H1 (cell line): ENCODE data around the gene RMC1. TPM values are rescaled to one million over a fixed set of nuclear protein-coding genes. Genes with fewer than 3 reads are reported as not detected.

Experiments
- GTF2F1 ChIP-seq: IDR thresholded peaks from 2 replicates; pipeline ENCODE4 v1.6.1; 2012; ENCODE audit warnings: low read depth, low read length, improper control_type of control experiment, borderline replicate concordance
- SP2 ChIP-seq: IDR thresholded peaks from 2 replicates; pipeline ENCODE4 v1.6.1; 2012; ENCODE audit warnings: mild to moderate bottlenecking, low read length, inconsistent platforms
- polyA plus RNA-seq, 7 experiments: library from polyadenylated mRNA; depleted of rRNA in 3 of 7; stranded (reverse) in 5 of 7; unstranded in 2 of 7; fragments of >200 nt in 5 of 7; fragments of 200-250 nt in 2 of 7; gene quantifications; 1 replicate in 5 of 7; 2 replicates in 1 of 7; 4 replicates in 1 of 7; pipeline versions ENCODE4 v1.2.1 to v1.2.3, GENCODE V29; 2011 to 2013; ENCODE audit warnings: missing spikeins in 2 of 7, mixed read lengths in 2 of 7
- total RNA-seq: library from RNA; stranded (reverse); fragmentation: NEBNext Ultra II Directional; extraction: Animal tissue kit (Norgen Biotek cat#: 25700); gene quantifications from 2 replicates; pipeline ENCODE4 v1.2.1, GENCODE V29; 2021
- TF ChIP-seq, protein P1 (sequence below): IDR thresholded peaks from 2 replicates; pipeline ENCODE4 v1.6.1; 2012; ENCODE audit warnings: inconsistent platforms

Gene RMC1
- total and polyA plus RNA-seq, 2 of the 8 experiments (the other 6 are each of a cell fraction or from before 2014, with no cell fraction given) = 16.4 to 20.1 TPM

- TF ChIP-seq, protein P1, sequence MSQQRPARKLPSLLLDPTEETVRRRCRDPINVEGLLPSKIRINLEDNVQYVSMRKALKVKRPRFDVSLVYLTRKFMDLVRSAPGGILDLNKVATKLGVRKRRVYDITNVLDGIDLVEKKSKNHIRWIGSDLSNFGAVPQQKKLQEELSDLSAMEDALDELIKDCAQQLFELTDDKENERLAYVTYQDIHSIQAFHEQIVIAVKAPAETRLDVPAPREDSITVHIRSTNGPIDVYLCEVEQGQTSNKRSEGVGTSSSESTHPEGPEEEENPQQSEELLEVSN = no peak
- no peak for TF ChIP-seq GTF2F1
- TF ChIP-seq SP2 = no peak
- TF ChIP-seq, all 59 proteins: peak for 0
These were observed 69.7 kb downstream of the RMC1 start (continued) for GRCh38 chr18:23573020-23573419.
